Nephron (organoid): ENCODE data around the gene RBMS1.

Experiments
- H3K27ac Mint-ChIP-seq, 3 experiments: 2 replicates each; pipeline ENCODE4 v1.8.0; 2020; ENCODE audit warnings: mixed read lengths in 3 of 3, mild to moderate bottlenecking in 2 of 3, moderate library complexity in 1 of 3
- H3K27me3 Mint-ChIP-seq: 2 replicates; pipeline ENCODE4 v1.8.0; 2021; ENCODE audit warnings: low read depth, mild to moderate bottlenecking, moderate library complexity, mixed read lengths
- H3K36me3 Mint-ChIP-seq: 2 replicates; pipeline ENCODE4 v1.8.0; 2020; ENCODE audit warnings: low read depth, mixed read lengths
- H3K4me1 Mint-ChIP-seq: 2 replicates; pipeline ENCODE4 v1.8.0; 2020; ENCODE audit warnings: mixed read lengths
- H3K4me3 Mint-ChIP-seq, 3 experiments: 2 replicates each; pipeline ENCODE4 v1.8.0; 2020; ENCODE audit warnings: mild to moderate bottlenecking in 3 of 3, mixed read lengths in 3 of 3, moderate library complexity in 2 of 3
- H3K9me3 Mint-ChIP-seq: 2 replicates; pipeline ENCODE4 v1.8.0; 2020; ENCODE audit warnings: mixed read lengths
- CTCF ChIP-seq, 3 experiments: fragments of 200-600 bp; sonication (generic); IDR thresholded peaks; one replicate each; pipeline ENCODE4 v1.5.0; 2021; ENCODE audit warnings: antibody characterized with exemption in 3 of 3; ENCODE audit not compliant: unreplicated experiment in 3 of 3

Gene RBMS1

GRCh38 chr2:160277151-160277550, 216.5 kb downstream of the RBMS1 start:
- Mint-ChIP-seq H3K9me3 (no peaks in the 10 kb centered on the region), H3K36me3 (peaks cover 78% of the 10 kb centered on the region), H3K4me3 (no peak overlapping the region), H3K4me1 (peaks cover 53% of the 10 kb centered on the region), H3K27me3 (no peaks in the 10 kb centered on the region), H3K27ac (peak overlapping the region in 2 of 3 experiments; percentile 6 to 97)
- TF ChIP-seq CTCF (IDR thresholded peaks at IDR 0.05; ENCODE audit: unreplicated experiment in 3 of 3) = no peak

- TF ChIP-seq CTCF (IDR thresholded peaks at IDR 0.05; ENCODE audit: unreplicated experiment in 3 of 3) = no peak
- H3K9me3 Mint-ChIP-seq = no peaks in the 10 kb centered on the region
- H3K27me3 Mint-ChIP-seq = no peaks in the 10 kb centered on the region
- H3K4me3 Mint-ChIP-seq = peak overlapping the region in 2 of 3 experiments; percentile 22 to 44
- H3K36me3 Mint-ChIP-seq = peaks cover 76% of the 10 kb centered on the region
- H3K27ac Mint-ChIP-seq = peak overlapping the region; percentile 97 to 99 (median 97)
- peaks cover 66% of the 10 kb centered on the region for H3K4me1 Mint-ChIP-seq
Measured at GRCh38 chr2:160275656-160276055, 218.0 kb downstream of the RBMS1 start.

GRCh38 chr2:160271171-160272086, 222.2 kb downstream of the RBMS1 start:
- Mint-ChIP-seq H3K9me3 (no peaks in the 10 kb centered on the region), H3K4me3 (peak overlapping the region; percentile 22 to 86 (median 29)), H3K27ac (peak overlapping the region; percentile 99 to 100 (median 99)), H3K27me3 (no peaks in the 10 kb centered on the region), H3K4me1 (peaks cover 89% of the 10 kb centered on the region), H3K36me3 (peaks cover 50% of the 10 kb centered on the region)
- no peak for TF ChIP-seq CTCF (IDR thresholded peaks at IDR 0.05; ENCODE audit: unreplicated experiment in 3 of 3)

GRCh38 chr2:160270571-160271113, 223.0 kb downstream of the RBMS1 start:
- H3K36me3 Mint-ChIP-seq = peaks cover 42% of the 10 kb centered on the region
- H3K4me1 Mint-ChIP-seq = peaks cover 86% of the 10 kb centered on the region
- TF ChIP-seq CTCF (IDR thresholded peaks at IDR 0.05; ENCODE audit: unreplicated experiment in 3 of 3) = no peak
- H3K27ac Mint-ChIP-seq = peak overlapping the region; percentile 99 to 100 (median 99)
- no peaks in the 10 kb centered on the region for H3K9me3 Mint-ChIP-seq
- peak overlapping the region; percentile 80 to 86 (median 83) for H3K4me3 Mint-ChIP-seq
- no peaks in the 10 kb centered on the region for H3K27me3 Mint-ChIP-seq

GRCh38 chr2:160269803-160270570, 223.6 kb downstream of the RBMS1 start:
- H3K4me3 Mint-ChIP-seq = peak overlapping the region; percentile 80 to 86 (median 83)
- H3K27me3 Mint-ChIP-seq = no peaks in the 10 kb centered on the region
- H3K27ac Mint-ChIP-seq = peak overlapping the region; percentile 99 to 100 (median 99)
- no peaks in the 10 kb centered on the region for H3K9me3 Mint-ChIP-seq
- peak; percentile 61 to 75 (median 72) for TF ChIP-seq CTCF (IDR thresholded peaks at IDR 0.05; ENCODE audit: unreplicated experiment in 3 of 3)
- H3K36me3 Mint-ChIP-seq = peaks cover 35% of the 10 kb centered on the region
- peaks cover 80% of the 10 kb centered on the region for H3K4me1 Mint-ChIP-seq
